GM18508 (cell line): ENCODE measurements around the gene ZNF296.

Source experiments
- ATAC-seq: cut with Tn5 transposase; IDR thresholded peaks from one replicate; pipeline ENCODE4 v1.9.1; 2021; ENCODE audit warnings: moderate number of reproducible peaks; ENCODE audit not compliant: insufficient read depth, unreplicated experiment

ZNF296 gene

DNA sequence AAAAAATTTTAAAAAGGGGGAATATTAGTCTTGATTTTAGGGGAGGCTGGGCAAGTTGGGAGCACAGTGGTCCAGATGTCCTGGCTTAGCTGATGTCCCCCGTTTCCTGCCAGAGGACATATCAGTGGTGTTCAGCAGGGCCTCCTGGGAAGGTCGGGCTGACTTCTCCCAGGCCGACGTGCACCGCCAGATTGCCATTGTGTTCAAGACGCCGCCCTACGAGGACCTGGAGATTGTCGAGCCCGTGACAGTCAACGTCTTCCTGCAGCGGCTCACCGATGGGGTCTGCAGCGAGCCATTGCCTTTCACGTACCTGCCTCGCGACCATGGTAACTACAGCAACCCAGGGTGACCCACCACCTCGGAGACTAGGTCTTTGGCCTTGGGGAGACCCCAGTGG is 43.9 kb downstream of the ZNF296 start:
- ATAC-seq: no peak

DNA sequence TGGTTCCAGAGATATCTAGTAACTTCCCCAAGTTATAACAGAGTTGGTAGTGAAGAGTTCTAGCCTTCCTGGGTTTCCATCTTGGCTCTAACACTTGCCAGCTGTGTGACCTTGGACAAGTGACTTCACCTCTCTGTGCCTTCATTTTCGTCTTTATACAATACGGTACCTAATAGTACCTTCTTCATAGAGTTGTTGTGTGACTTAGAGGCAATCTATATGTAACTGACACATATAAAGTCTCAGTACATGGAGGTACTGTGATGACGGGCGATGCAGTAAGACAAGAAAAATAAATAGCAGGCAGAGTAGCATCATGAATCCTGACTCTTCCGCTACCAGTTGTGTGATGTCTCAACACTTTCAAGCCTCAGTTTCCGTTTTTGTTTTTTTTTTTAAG is 45.5 kb downstream of the ZNF296 start:
- no peak for ATAC-seq

DNA sequence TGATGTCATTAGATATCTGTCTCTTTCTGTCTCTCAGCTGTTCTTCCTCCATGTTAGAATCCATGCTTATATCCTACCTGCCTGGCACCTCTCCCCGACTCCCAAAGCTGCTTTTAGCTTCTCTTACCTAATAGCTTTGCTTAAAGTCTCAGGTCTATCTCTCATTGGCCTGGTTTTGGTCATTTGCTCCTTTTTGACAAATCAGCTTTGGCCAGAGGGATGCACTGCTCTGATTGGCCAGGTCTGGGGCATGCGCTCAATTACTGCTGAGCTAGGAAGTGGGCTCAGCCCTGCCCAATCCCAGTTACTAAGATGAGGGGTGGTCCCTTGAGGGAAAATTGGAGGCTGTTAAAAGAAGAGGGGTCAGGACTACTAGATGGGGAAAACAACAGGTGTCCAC is 48.9 kb downstream of the ZNF296 start:
- ATAC-seq: no peak

DNA sequence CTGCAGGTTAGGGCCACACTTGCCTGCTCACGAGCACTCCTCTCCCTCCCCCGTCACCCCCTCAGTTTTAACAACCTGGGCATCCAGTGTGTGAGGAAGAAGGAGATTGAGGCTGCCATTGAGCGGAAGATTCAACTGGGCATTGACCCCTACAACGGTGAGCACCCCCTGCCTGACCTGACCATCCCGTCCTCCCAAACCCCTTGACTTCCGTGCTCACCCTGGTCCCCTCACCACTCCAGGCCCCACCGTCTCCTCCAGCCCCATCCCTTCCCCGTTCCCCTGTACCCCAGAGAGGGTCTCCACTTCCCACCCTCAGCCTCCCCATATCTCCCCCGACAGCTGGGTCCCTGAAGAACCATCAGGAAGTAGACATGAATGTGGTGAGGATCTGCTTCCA is 51.0 kb downstream of the ZNF296 start:
- no peak for ATAC-seq

DNA sequence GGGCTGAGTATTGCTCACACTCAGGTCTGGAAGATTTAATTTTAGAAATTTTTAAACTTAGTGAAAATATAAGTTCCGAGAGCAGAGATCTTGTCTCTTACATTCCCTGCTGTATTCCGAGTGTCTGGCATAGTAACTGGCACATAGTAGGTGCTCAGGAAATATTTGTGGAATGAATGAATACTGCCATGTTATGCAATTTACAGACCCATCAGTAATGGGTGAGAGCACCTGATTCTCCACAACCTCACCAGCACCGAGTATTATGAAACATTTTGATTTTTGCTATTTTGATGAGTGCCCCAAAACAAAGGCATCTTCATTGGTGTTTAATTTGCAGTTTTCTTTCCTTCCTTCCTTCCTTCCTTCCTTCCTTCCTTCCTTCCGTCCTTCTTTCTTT is 53.2 kb downstream of the ZNF296 start:
- no peak for ATAC-seq

DNA sequence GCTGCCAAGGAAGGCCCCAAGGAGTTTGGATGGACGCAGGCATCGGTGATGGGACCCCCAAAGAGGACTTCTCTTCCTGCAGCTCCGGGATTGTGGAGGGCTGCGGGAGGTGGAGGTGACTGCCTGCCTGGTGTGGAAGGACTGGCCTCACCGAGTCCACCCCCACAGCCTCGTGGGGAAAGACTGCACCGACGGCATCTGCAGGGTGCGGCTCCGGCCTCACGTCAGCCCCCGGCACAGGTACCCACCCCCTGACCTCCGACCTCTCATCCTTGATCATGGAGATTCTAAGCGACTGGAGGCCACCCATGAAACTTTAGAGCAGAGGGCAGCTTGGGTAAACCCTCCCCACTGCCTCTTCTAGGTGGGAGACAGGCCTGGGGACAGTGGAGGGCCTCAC is 54.3 kb downstream of the ZNF296 start:
- ATAC-seq: no peak
